ENCODE measurements around the gene UBAC2. TPM values are rescaled to one million over a fixed set of nuclear protein-coding genes. Genes with fewer than 3 reads are reported as not detected.

UBAC2 gene
- total and polyA plus RNA-seq, 9 donors = 38.7 to 87.5 (median 48.0) TPM

DNA sequence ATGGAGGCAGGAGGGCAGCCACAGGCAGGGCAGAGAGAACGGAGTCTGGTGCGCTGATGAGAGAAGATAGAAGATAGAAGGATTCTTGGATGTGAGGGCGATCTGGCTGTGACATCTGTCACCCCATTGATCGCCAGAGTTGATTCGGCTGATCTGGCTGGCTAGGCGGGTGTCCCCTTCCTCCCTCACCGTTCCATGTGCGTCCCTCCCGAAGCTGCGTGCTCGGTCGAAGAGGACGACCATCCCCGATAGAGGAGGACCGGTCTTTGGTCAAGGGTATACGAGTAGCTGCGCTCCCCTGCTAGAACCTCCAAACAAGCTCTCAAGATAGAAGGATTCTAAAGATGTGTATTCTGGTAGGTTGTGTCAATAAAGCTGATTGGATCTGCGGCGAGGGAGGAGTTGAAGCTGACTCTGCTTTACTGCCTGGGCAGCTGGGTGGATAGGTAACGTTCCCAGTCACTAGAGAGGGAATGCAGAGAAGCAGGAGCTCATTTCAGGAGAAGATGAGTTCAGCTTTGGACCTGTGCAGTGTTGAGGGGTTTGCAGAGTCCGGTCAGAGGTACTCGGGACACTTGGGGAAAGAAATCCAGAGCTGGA lies 5.1 kb downstream of the UBAC2 start:
- Histone ChIP-seq H3K36me3 (no peaks in the 10 kb centered on the region), H3K4me1 (ENCODE audit: insufficient read depth) (peaks cover 1% of the 10 kb centered on the region), H3K9me3 (no peaks in the 10 kb centered on the region), H3K27ac (no peak overlapping the region), H3K4me3 (no peak overlapping the region), H3K27me3 (no peaks in the 10 kb centered on the region)
- TF ChIP-seq, protein P1, sequence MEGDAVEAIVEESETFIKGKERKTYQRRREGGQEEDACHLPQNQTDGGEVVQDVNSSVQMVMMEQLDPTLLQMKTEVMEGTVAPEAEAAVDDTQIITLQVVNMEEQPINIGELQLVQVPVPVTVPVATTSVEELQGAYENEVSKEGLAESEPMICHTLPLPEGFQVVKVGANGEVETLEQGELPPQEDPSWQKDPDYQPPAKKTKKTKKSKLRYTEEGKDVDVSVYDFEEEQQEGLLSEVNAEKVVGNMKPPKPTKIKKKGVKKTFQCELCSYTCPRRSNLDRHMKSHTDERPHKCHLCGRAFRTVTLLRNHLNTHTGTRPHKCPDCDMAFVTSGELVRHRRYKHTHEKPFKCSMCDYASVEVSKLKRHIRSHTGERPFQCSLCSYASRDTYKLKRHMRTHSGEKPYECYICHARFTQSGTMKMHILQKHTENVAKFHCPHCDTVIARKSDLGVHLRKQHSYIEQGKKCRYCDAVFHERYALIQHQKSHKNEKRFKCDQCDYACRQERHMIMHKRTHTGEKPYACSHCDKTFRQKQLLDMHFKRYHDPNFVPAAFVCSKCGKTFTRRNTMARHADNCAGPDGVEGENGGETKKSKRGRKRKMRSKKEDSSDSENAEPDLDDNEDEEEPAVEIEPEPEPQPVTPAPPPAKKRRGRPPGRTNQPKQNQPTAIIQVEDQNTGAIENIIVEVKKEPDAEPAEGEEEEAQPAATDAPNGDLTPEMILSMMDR (IDR thresholded peaks at IDR 0.05) = no peak
- TF ChIP-seq EP300 (IDR thresholded peaks at IDR 0.05) = no peak
- no peak for TF ChIP-seq POLR2A (IDR thresholded peaks at IDR 0.05)
- 89 to 94% (median 94%) methylated on average over 22 of the region's 22 CpGs for WGBS, 3 donors
- no peak for DNase-seq
- intact Hi-C loops (cut with DNase I) = no loop called here

DNA sequence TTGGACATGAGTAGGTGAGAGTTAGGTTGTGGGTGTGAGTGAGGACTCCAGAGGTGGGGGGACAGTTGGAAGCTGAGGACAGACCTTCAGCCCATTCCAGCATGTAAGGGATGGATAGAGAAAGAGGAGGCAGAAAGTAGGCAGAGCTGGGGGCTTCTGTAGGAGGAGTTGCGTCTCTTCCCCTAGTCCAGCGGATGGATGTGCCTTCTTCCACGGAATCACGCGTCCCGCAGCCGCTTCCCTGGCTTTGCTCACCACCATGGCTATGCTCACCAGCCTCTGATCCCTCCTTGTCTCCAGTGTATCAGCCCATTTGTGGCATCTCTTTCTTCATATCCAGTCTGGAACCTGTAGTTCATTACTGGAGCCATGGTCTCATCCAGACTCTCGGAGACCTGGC lies 5.6 kb downstream of the UBAC2 start:
- Histone ChIP-seq H3K27ac (no peak overlapping the region), H3K4me1 (ENCODE audit: insufficient read depth) (peaks cover 1% of the 10 kb centered on the region), H3K9me3 (no peaks in the 10 kb centered on the region), H3K4me3 (no peak overlapping the region), H3K27me3 (no peaks in the 10 kb centered on the region), H3K36me3 (no peaks in the 10 kb centered on the region)
- no peak for DNase-seq
- intact Hi-C loops (cut with DNase I) = no loop called here
- WGBS, 3 donors = 91 to 97% (median 97%) methylated on average over 8 of the region's 8 CpGs
- TF ChIP-seq EP300 (IDR thresholded peaks at IDR 0.05) = no peak
- TF ChIP-seq, protein P1 (IDR thresholded peaks at IDR 0.05) = no peak
- no peak for TF ChIP-seq POLR2A (IDR thresholded peaks at IDR 0.05)

GRCh38 chr13:99206873-99207272 lies 6.2 kb downstream of the UBAC2 start:
- Histone ChIP-seq H3K27me3 (no peaks in the 10 kb centered on the region), H3K4me3 (no peak overlapping the region), H3K9me3 (no peaks in the 10 kb centered on the region), H3K27ac (no peak overlapping the region), H3K4me1 (ENCODE audit: insufficient read depth) (peaks cover 1% of the 10 kb centered on the region), H3K36me3 (no peaks in the 10 kb centered on the region)
- intact Hi-C loops (cut with DNase I) = no loop called here
- TF ChIP-seq POLR2A (IDR thresholded peaks at IDR 0.05) = no peak
- TF ChIP-seq EP300 (IDR thresholded peaks at IDR 0.05) = no peak
- TF ChIP-seq, protein P1 (IDR thresholded peaks at IDR 0.05) = no peak
- no peak for DNase-seq
- WGBS, 3 donors = 94 to 97% (median 95%) methylated on average over 5 of the region's 5 CpGs

DNA sequence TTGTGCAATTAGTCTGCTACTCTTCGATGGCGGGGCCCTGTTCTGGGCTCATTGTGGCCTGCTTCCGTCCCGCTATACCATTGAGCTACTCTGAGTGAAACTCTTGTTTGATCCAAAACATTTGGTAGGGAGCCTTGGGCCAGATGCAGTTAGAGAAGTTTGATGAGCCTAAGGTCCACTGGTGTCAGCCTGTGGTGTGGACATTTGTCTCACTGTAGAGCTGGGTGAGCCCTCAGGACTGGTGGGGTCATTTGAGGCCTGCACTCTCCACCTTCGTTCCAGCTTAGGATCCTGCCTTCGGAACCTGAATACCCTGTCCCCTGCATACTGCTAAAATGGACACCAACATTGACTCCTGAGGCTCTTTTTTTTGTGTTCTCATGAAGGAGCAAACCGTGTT lies 6.9 kb downstream of the UBAC2 start:
- Histone ChIP-seq H3K27me3 (no peaks in the 10 kb centered on the region), H3K9me3 (no peaks in the 10 kb centered on the region), H3K27ac (no peak overlapping the region), H3K36me3 (no peaks in the 10 kb centered on the region), H3K4me3 (no peak overlapping the region), H3K4me1 (ENCODE audit: insufficient read depth) (peaks cover 1% of the 10 kb centered on the region)
- intact Hi-C loops (cut with DNase I) = no loop called here
- 89 to 93% (median 93%) methylated on average over 7 of the region's 7 CpGs for WGBS, 3 donors
- TF ChIP-seq EP300 (IDR thresholded peaks at IDR 0.05) (no peak), POLR2A (IDR thresholded peaks at IDR 0.05) (no peak)
- TF ChIP-seq, protein P1 (IDR thresholded peaks at IDR 0.05) = no peak
- no peak for DNase-seq
